Measurements from ENCODE around the gene PRODH2. TPM values are rescaled to one million over a fixed set of nuclear protein-coding genes. Genes with fewer than 3 reads are reported as not detected.

The PRODH2 gene
- total RNA-seq, 1 experiment from 2014 or later, result 0.44 TPM

- no peak overlapping the region for H3K9ac ChIP-seq (ENCODE audit: low read length)
- ATAC-seq (no peak), DNase-seq (ENCODE audit: low read depth, low spot score) (no peak)
- no peak overlapping the region for H3K27ac ChIP-seq (ENCODE audit: low read depth, low read length)
- no peaks in the 10 kb centered on the region for H3K36me3 ChIP-seq (ENCODE audit: control insufficient read depth in 1 of 2, insufficient read depth in 2 of 2, low read length in 2 of 2)
- BruUV-seq (replicated peaks), result no TSS peak
- ChIA-PET CTCF (no interaction called here), POLR2A (no interaction called here), RAD21 (ENCODE audit: low non-redundant PET in 1 of 2, low total read pairs in 2 of 2, uncharacterized antibody in 2 of 2, unreplicated experiment in 2 of 2) (no interaction called here)
- no peaks in the 10 kb centered on the region for H3K9me2 ChIP-seq (ENCODE audit: insufficient read depth)
- no peaks in the 10 kb centered on the region for H3K27me3 ChIP-seq (ENCODE audit: insufficient read depth, low read length)
- intact Hi-C loops (cut with micrococcal nuclease), result no loop called here
- TF ChIP-seq CBX3 (IDR thresholded peaks at IDR 0.05; ENCODE audit: low read depth), result no peak
- no peaks in the 10 kb centered on the region for H3K79me2 ChIP-seq (ENCODE audit: insufficient read depth, low read length)
- H2AFZ ChIP-seq (ENCODE audit: low read depth, low read length, poor library complexity, severe bottlenecking), result no peak overlapping the region
- no peak overlapping the region for H3K4me3 ChIP-seq (replicated peaks in 1 of 2; ENCODE audit: low read depth in 1 of 2, low read length in 2 of 2)
- H3K4me2 ChIP-seq (ENCODE audit: low read length), result no peak overlapping the region
- H4K20me1 ChIP-seq (ENCODE audit: insufficient read depth), result no peaks in the 10 kb centered on the region
- no peaks in the 10 kb centered on the region for H3K9me3 ChIP-seq (ENCODE audit: control insufficient read depth in 1 of 2, insufficient read depth in 1 of 2, low read depth in 1 of 2, low read length in 2 of 2)
- H3K4me1 ChIP-seq (ENCODE audit: control insufficient read depth in 1 of 2, insufficient read depth in 2 of 2, low read length in 2 of 2), result no peaks in the 10 kb centered on the region
Measured at GRCh38 chr19:35811317-35812219, 1.1 kb downstream of the PRODH2 start.

- CTCF ChIA-PET, result no interaction called here
- H3K27ac ChIP-seq (ENCODE audit: low read depth, low read length), result no peak overlapping the region
- no peak for ATAC-seq
- intact Hi-C loops (cut with micrococcal nuclease), result no loop called here
- no peaks in the 10 kb centered on the region for H3K4me1 ChIP-seq (ENCODE audit: control insufficient read depth in 1 of 2, insufficient read depth in 2 of 2, low read length in 2 of 2)
- no peak for DNase-seq (ENCODE audit: low read depth, low spot score)
- H3K9me2 ChIP-seq (ENCODE audit: insufficient read depth), result no peaks in the 10 kb centered on the region
- no peak overlapping the region for H2AFZ ChIP-seq (ENCODE audit: low read depth, low read length, poor library complexity, severe bottlenecking)
- H3K27me3 ChIP-seq (ENCODE audit: insufficient read depth, low read length), result no peaks in the 10 kb centered on the region
- POLR2A ChIA-PET, result no interaction called here
- H3K9ac ChIP-seq (ENCODE audit: low read length), result no peak overlapping the region
- BruUV-seq (replicated peaks), result no TSS peak
- H3K4me3 ChIP-seq (replicated peaks in 1 of 2; ENCODE audit: low read depth in 1 of 2, low read length in 2 of 2), result no peak overlapping the region
- H3K36me3 ChIP-seq (ENCODE audit: control insufficient read depth in 1 of 2, insufficient read depth in 2 of 2, low read length in 2 of 2), result no peaks in the 10 kb centered on the region
- H4K20me1 ChIP-seq (ENCODE audit: insufficient read depth), result no peaks in the 10 kb centered on the region
- H3K79me2 ChIP-seq (ENCODE audit: insufficient read depth, low read length), result no peaks in the 10 kb centered on the region
- no peak overlapping the region for H3K4me2 ChIP-seq (ENCODE audit: low read length)
- no peaks in the 10 kb centered on the region for H3K9me3 ChIP-seq (ENCODE audit: control insufficient read depth in 1 of 2, insufficient read depth in 1 of 2, low read depth in 1 of 2, low read length in 2 of 2)
- RAD21 ChIA-PET (ENCODE audit: low non-redundant PET in 1 of 2, low total read pairs in 2 of 2, uncharacterized antibody in 2 of 2, unreplicated experiment in 2 of 2), result no interaction called here
- TF ChIP-seq CEBPB (IDR thresholded peaks at IDR 0.05; ENCODE audit: low read depth), result no peak
- no peak for TF ChIP-seq SP1 (IDR thresholded peaks at IDR 0.05; ENCODE audit: low read depth)
- no peak for TF ChIP-seq ATF3 (IDR thresholded peaks at IDR 0.05)
- TF ChIP-seq ZBTB33 (IDR thresholded peaks at IDR 0.05; ENCODE audit: extremely low read depth, insufficient replicate concordance, low read length), result no peak
- TF ChIP-seq EZH2phosphoT487 (IDR thresholded peaks at IDR 0.05; ENCODE audit: borderline replicate concordance), result no peak
- TF ChIP-seq REST (IDR thresholded peaks at IDR 0.05; ENCODE audit: low read depth), result no peak
- no peak for TF ChIP-seq POLR2AphosphoS5 (IDR thresholded peaks at IDR 0.05; ENCODE audit: low read depth, low read length)
- TF ChIP-seq FOSL1 (IDR thresholded peaks at IDR 0.05; ENCODE audit: low read depth), result no peak
- TF ChIP-seq TCF7L2 (IDR thresholded peaks at IDR 0.05; ENCODE audit: borderline replicate concordance, extremely low read depth, insufficient read depth, insufficient read length), result no peak
- TF ChIP-seq YY1 (IDR thresholded peaks at IDR 0.05; ENCODE audit: extremely low read depth, insufficient replicate concordance, low read depth, low read length), result no peak
- TF ChIP-seq POLR2A (IDR thresholded peaks at IDR 0.05; ENCODE audit: borderline replicate concordance, extremely low read depth, insufficient read depth, insufficient read length), result no peak
- TF ChIP-seq EGR1 (IDR thresholded peaks at IDR 0.05; ENCODE audit: low read depth), result no peak
- no peak for TF ChIP-seq MAX (IDR thresholded peaks at IDR 0.05)
Measured at GRCh38 chr19:35807633-35808032, 5.0 kb downstream of the PRODH2 start.
